ENCODE measurements around the gene MYH14. TPM values are rescaled to one million over a fixed set of nuclear protein-coding genes. Genes with fewer than 3 reads are reported as not detected.

Gene MYH14
- total and polyA plus RNA-seq, 3 experiments from 2014 or later: not detected

DNA sequence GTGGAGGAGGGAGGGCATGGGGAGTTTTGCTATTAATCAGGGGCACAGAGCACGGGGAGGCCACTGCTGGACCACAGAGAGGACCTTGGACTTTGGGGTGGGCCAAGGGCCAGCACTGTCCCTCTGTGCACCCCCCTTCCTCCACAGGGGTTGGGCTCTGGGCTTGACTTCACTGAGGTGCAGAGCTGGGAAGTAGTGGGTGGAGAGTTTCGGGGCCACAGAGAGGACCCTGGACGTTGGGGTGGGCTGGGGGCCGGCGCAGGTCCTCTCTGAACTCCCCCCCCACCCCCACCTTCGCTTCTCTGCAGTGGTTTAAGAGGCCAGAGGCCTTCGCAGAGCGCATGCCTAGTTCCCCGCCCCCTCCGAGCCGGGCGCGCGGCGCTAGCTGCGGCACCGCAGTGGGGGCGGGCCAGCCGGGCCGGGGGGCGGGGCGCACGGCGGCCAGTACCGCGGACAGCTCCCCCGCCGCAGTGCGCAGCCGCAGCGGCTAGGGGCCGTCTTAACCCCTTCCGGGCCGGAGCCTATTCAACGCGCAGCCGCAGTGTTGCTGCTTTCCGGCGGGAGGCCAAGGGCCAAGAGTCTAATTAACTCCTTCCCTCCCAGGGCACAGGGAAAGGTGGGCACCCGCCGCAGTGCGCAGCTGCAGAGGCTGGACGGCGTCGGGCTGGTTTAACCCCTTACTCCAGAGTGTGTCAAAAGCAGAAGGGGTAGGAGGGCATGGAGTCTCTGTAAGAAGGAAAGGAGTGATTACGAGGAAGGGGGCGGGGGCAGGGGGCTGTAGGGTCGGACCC is 122.1 kb downstream of the MYH14 start:
- CTCF ChIA-PET: no interaction called here
- DNase-seq: peak; percentile 53 to 66 (median 55)
- H3K27me3 ChIP-seq (ENCODE audit: insufficient read depth, low read length, poor library complexity, severe bottlenecking): peaks cover 31% of the 10 kb centered on the region
- Mint-ChIP-seq H3K4me1 (peaks cover 31 to 43% (median 32%) of the 10 kb centered on the region in 3 donors), H3K9me3 (peaks cover 4 to 28% (median 22%) of the 10 kb centered on the region in 5 donors), H3K36me3 (no peaks in the 10 kb centered on the region), H3K27ac (peak overlapping the region in 1 of 8 donors; percentile 54), H3K27me3 (peaks cover 47 to 58% of the 10 kb centered on the region in 2 donors), H3K4me3 (peak overlapping the region in 1 of 7 donors; percentile 50)
- peaks cover 21% of the 10 kb centered on the region for H3K4me1 ChIP-seq (ENCODE audit: insufficient read depth, low read length)
- no peaks in the 10 kb centered on the region for H3K36me3 ChIP-seq (ENCODE audit: insufficient read depth, low read length)
- no peak overlapping the region for H3K27ac ChIP-seq (ENCODE audit: low read depth, low read length)
- no peak overlapping the region for H3K4me3 ChIP-seq (ENCODE audit: low read length)
- H3K9me3 ChIP-seq (ENCODE audit: low read length): no peaks in the 10 kb centered on the region
- POLR2A ChIA-PET: no interaction called here

DNA sequence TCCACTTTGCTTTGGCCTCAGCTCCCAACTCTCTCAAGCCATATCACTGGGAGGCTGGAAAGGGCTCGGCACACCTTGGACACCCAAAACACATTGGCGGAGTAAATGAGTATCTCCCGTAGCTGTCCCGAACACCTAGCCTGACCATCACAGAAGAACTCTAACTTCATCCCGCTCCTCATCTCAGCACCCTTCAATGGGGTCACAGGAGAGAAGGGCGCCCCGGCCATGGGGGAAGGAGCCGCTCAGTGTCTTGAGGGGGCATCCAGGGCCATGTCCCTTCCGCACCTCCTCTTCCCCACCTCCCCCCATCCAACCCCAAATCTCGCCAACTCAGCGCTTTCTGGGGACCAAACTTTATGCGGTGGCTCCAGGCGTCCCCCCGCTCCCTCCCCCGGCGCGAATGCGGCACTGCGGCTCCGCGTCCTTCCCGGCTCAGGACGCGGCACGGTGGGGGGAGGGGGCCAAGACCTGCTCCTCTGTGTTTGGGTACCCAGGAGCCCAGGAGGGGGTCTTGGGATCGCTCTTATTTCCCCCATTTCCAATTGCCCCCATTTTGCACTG is 122.8 kb downstream of the MYH14 start:
- Histone ChIP-seq H3K4me1 (ENCODE audit: insufficient read depth, low read length) (peaks cover 25% of the 10 kb centered on the region), H3K9me3 (ENCODE audit: low read length) (no peaks in the 10 kb centered on the region), H3K4me3 (ENCODE audit: low read length) (no peak overlapping the region), H3K27me3 (ENCODE audit: insufficient read depth, low read length, poor library complexity, severe bottlenecking) (peaks cover 32% of the 10 kb centered on the region), H3K36me3 (ENCODE audit: insufficient read depth, low read length) (no peaks in the 10 kb centered on the region), H3K27ac (ENCODE audit: low read depth, low read length) (no peak overlapping the region)
- peaks cover 34 to 49% (median 36%) of the 10 kb centered on the region in 3 donors for H3K4me1 Mint-ChIP-seq
- peaks cover 4 to 29% (median 23%) of the 10 kb centered on the region in 5 donors for H3K9me3 Mint-ChIP-seq
- ChIA-PET POLR2A (no interaction called here), CTCF (no interaction called here)
- no peak for DNase-seq
- peaks cover 50 to 56% of the 10 kb centered on the region in 2 donors for H3K27me3 Mint-ChIP-seq
- H3K27ac Mint-ChIP-seq: peak overlapping the region in 1 of 8 donors; percentile 46
- no peaks in the 10 kb centered on the region for H3K36me3 Mint-ChIP-seq
- peak overlapping the region in 1 of 7 donors; percentile 54 for H3K4me3 Mint-ChIP-seq

DNA sequence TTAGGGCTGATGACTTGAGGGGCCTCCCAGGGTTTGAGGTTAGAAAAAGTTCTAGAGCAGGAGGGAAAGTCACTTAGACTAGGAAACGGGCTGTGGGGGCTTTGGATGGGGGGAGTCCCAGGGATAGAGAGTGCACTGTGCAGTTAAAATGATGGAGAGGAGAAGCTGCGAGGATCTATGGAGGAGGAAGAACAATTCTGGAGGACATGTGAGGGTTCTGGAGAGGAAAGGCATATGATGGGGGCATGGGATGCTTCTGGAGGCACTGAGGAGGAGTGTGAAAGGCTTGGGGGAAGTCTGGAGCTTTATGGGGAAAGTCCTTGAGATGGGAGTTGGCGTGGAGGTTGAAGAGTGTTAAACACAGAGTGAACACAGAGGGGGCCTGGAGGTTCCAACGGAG is 123.6 kb downstream of the MYH14 start:
- Histone ChIP-seq H3K36me3 (ENCODE audit: insufficient read depth, low read length) (no peaks in the 10 kb centered on the region), H3K27me3 (ENCODE audit: insufficient read depth, low read length, poor library complexity, severe bottlenecking) (peaks cover 38% of the 10 kb centered on the region), H3K27ac (ENCODE audit: low read depth, low read length) (no peak overlapping the region), H3K4me1 (ENCODE audit: insufficient read depth, low read length) (peaks cover 34% of the 10 kb centered on the region), H3K4me3 (ENCODE audit: low read length) (no peak overlapping the region), H3K9me3 (ENCODE audit: low read length) (no peaks in the 10 kb centered on the region)
- CTCF ChIA-PET: no interaction called here
- no peaks in the 10 kb centered on the region for H3K36me3 Mint-ChIP-seq
- peak overlapping the region; percentile 42 to 75 (median 59) for H3K4me3 Mint-ChIP-seq
- POLR2A ChIA-PET: no interaction called here
- H3K27ac Mint-ChIP-seq: peak overlapping the region in 4 of 8 donors; percentile 5 to 46 (median 28)
- H3K27me3 Mint-ChIP-seq: peaks cover 57 to 64% of the 10 kb centered on the region in 2 donors
- no peak for DNase-seq
- peaks cover 4 to 29% (median 23%) of the 10 kb centered on the region in 5 donors for H3K9me3 Mint-ChIP-seq
- peaks cover 41 to 57% (median 44%) of the 10 kb centered on the region in 3 donors for H3K4me1 Mint-ChIP-seq

DNA sequence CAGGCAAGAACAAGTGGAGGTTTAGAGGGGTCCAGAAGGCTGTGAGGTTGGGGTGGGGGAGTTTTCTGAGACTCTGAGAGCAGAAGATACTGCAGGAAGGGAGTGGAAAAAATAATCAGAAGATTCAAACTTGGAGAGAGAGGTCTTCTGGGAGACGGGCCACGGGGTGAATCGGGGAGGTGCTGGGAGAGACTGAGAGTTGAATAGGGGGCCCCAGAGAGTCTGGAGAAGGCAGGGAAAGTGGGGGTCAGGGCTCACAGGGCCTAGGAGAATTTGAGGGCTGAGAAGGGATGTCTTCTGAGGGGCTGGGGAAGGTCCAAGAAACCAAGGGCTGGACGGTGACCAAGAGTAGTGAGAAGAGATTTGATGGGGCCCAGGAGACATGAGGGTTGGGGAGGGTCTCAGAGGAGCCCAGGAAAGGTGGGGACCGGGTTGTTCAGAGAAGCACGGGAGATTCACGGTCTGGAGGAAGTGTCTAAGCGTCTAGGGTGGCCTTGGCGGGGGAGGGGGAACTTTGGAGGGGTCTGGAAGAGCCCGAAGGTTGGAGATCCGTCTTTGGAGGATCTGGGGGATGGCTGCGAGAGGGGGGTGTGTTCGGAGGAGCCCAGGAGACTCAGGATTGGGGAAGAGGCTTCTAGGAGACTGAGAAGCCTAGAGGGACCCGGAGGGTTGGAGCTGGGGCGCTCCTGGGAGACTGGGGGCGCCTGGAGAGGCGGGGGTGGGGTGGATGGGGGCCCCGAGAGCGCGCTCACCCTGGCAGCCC is 124.2 kb downstream of the MYH14 start:
- no peak for DNase-seq
- peaks cover 43 to 64% (median 51%) of the 10 kb centered on the region in 3 donors for H3K4me1 Mint-ChIP-seq
- Histone ChIP-seq H3K4me1 (ENCODE audit: insufficient read depth, low read length) (peaks cover 40% of the 10 kb centered on the region), H3K27ac (ENCODE audit: low read depth, low read length) (no peak overlapping the region), H3K4me3 (ENCODE audit: low read length) (no peak overlapping the region), H3K27me3 (ENCODE audit: insufficient read depth, low read length, poor library complexity, severe bottlenecking) (peaks cover 44% of the 10 kb centered on the region), H3K36me3 (ENCODE audit: insufficient read depth, low read length) (no peaks in the 10 kb centered on the region), H3K9me3 (ENCODE audit: low read length) (no peaks in the 10 kb centered on the region)
- H3K27me3 Mint-ChIP-seq: peaks cover 60 to 65% of the 10 kb centered on the region in 2 donors
- H3K36me3 Mint-ChIP-seq: no peaks in the 10 kb centered on the region
- ChIA-PET POLR2A (no interaction called here), CTCF (no interaction called here)
- peak overlapping the region; percentile 19 to 84 (median 59) for H3K4me3 Mint-ChIP-seq
- peak overlapping the region in 3 of 8 donors; percentile 23 to 76 (median 46) for H3K27ac Mint-ChIP-seq
- H3K9me3 Mint-ChIP-seq: peaks cover 4 to 29% (median 21%) of the 10 kb centered on the region in 5 donors

DNA sequence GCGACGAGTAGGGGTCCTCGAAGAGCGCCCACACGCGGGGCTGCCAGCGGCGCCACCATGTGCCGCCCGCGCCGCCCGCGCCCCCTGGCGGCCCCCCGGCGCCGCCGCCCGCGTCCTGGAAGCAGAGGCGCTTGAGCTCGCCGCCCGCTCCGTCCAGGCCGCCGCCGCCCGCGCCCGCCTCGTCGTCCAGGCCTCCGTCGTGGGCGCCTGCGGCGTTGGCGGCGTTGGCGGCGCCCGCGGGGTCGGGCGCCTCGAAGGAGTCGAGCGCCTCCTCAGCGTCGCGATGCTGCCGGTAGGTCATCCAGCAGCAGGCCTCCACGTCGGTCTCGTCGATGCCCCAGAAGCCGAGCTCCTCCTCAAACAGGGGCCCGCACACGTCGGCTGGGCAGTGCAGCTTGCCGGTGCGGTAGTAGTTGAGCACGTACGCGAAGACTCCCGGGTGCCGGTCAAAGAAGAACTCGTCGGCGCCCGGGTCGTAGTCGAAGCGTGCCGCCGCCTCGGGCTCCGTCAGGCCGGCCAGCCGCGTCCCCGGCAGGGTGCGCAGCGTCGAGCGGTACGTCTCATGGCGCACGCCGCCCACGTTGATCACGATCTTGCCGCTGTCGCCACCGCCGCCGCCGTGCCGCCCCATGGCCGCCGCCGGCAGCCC is 124.9 kb downstream of the MYH14 start:
- H3K27ac ChIP-seq (ENCODE audit: low read depth, low read length): no peak overlapping the region
- no peak overlapping the region for H3K4me3 Mint-ChIP-seq
- H3K4me1 Mint-ChIP-seq: peaks cover 43 to 67% (median 53%) of the 10 kb centered on the region in 3 donors
- POLR2A ChIA-PET: no interaction called here
- H3K27me3 ChIP-seq (ENCODE audit: insufficient read depth, low read length, poor library complexity, severe bottlenecking): peaks cover 51% of the 10 kb centered on the region
- no peak overlapping the region for H3K4me3 ChIP-seq (ENCODE audit: low read length)
- peaks cover 4 to 29% (median 21%) of the 10 kb centered on the region in 5 donors for H3K9me3 Mint-ChIP-seq
- no peaks in the 10 kb centered on the region for H3K36me3 Mint-ChIP-seq
- CTCF ChIA-PET: no interaction called here
- no peak for DNase-seq
- H3K27ac Mint-ChIP-seq: no peak overlapping the region
- H3K9me3 ChIP-seq (ENCODE audit: low read length): no peaks in the 10 kb centered on the region
- no peaks in the 10 kb centered on the region for H3K36me3 ChIP-seq (ENCODE audit: insufficient read depth, low read length)
- H3K27me3 Mint-ChIP-seq: peaks cover 62 to 67% of the 10 kb centered on the region in 2 donors
- H3K4me1 ChIP-seq (ENCODE audit: insufficient read depth, low read length): peaks cover 47% of the 10 kb centered on the region

DNA sequence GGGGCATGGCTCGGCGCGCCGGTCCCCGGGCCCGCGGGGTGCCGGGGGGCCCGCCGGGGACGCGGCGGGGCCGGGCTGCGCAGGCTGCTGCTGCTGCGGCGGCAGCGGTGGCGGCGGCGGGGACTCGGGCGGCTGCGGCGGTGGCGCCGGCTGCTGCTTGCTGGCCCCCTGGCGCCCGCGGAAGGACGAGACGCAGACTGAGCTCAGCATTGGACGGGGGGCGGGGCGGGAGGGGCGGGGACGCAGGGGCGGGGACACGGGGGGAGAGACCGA is 125.4 kb downstream of the MYH14 start:
- Histone ChIP-seq H3K27me3 (ENCODE audit: insufficient read depth, low read length, poor library complexity, severe bottlenecking) (peaks cover 52% of the 10 kb centered on the region), H3K27ac (ENCODE audit: low read depth, low read length) (no peak overlapping the region), H3K4me1 (ENCODE audit: insufficient read depth, low read length) (peaks cover 49% of the 10 kb centered on the region), H3K9me3 (ENCODE audit: low read length) (no peaks in the 10 kb centered on the region), H3K36me3 (ENCODE audit: insufficient read depth, low read length) (no peaks in the 10 kb centered on the region), H3K4me3 (ENCODE audit: low read length) (no peak overlapping the region)
- Mint-ChIP-seq H3K9me3 (peaks cover 4 to 29% (median 21%) of the 10 kb centered on the region in 5 donors), H3K27me3 (peaks cover 66 to 69% of the 10 kb centered on the region in 2 donors), H3K36me3 (peaks cover 0 to 2% (median 0%) of the 10 kb centered on the region in 3 donors), H3K27ac (peak overlapping the region in 2 of 8 donors; percentile 72 to 93), H3K4me3 (peak overlapping the region in 5 of 7 donors; percentile 59 to 82 (median 77)), H3K4me1 (peaks cover 48 to 72% (median 58%) of the 10 kb centered on the region in 3 donors)
- no peak for DNase-seq
- ChIA-PET CTCF (no interaction called here), POLR2A (no interaction called here)

DNA sequence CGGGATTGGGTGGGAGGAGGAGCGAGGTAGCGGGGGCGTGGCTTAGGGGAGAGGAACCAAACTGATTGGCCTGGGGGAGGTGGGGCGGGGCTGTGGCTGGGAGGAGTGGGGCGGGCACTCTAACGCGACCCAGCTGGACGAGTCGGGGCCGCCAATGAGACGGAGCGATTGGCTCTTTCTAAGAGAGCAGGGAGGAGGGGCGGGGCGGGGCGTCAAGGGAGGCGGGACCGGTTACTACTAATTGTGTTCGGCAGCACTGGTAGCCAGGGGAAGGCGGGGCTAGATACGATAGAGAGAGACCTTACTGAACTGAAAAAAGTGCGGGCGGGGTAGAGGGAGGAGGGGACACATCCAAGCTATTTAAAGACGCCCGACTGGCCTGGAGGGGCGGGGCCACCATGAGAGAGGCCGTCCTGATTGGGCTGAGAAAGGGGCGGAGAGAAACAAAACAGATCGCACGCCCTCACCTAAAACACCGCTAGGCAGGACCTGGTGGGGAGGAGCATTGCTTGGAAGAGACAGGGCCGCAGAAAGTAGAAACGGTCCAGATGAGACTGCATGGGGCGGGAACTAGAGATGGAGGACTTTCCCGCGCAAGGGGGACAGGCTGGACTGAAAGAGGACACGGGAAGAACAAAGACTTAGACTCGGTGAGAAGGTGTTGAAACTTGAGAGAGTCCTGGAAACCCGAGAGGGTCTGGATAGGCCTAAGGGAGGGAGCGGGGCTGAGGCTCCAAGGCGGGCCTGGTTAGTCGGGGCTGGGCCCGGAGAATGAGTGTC is 125.9 kb downstream of the MYH14 start, which contains the start of gene KCNC3:
Gene KCNC3, minus strand, starts transcription at position 232 of the 780 bp plus-strand sequence. CDS start 295 bp downstream, outside the sequence.
- Histone ChIP-seq H3K4me3 (ENCODE audit: low read length) (peak within 1 kb of the TSS; percentile 61), H3K9me3 (ENCODE audit: low read length) (no peaks in the 10 kb centered on the region), H3K27ac (ENCODE audit: low read depth, low read length) (peak within 1 kb of the TSS; percentile 59), H3K27me3 (ENCODE audit: insufficient read depth, low read length, poor library complexity, severe bottlenecking) (peaks cover 52% of the 10 kb centered on the region), H3K4me1 (ENCODE audit: insufficient read depth, low read length) (peaks cover 55% of the 10 kb centered on the region), H3K36me3 (ENCODE audit: insufficient read depth, low read length) (no peaks in the 10 kb centered on the region)
- peak within 1 kb of the TSS in 7 of 8 donors; percentile 61 to 93 (median 75) for H3K27ac Mint-ChIP-seq
- peak; percentile 71 to 81 (median 75) for DNase-seq
- POLR2A ChIA-PET: no interaction called here
- peaks cover 4 to 29% (median 21%) of the 10 kb centered on the region in 5 donors for H3K9me3 Mint-ChIP-seq
- peaks cover 0 to 2% (median 0%) of the 10 kb centered on the region in 3 donors for H3K36me3 Mint-ChIP-seq
- H3K4me3 Mint-ChIP-seq: peak within 1 kb of the TSS; percentile 59 to 82 (median 74)
- CTCF ChIA-PET: no interaction called here
- H3K27me3 Mint-ChIP-seq: peaks cover 67 to 71% of the 10 kb centered on the region in 2 donors
- peaks cover 49 to 77% (median 63%) of the 10 kb centered on the region in 3 donors for H3K4me1 Mint-ChIP-seq
